ENCODE measurements around the gene ART5. TPM values are rescaled to one million over a fixed set of nuclear protein-coding genes. Genes with fewer than 3 reads are reported as not detected.
A peak's percentile ranks its signal among the peaks of the same experiment; 100 is the strongest.

ART5 gene
- total RNA-seq, 1 donor from 2014 or later: 3.2 TPM

DNA sequence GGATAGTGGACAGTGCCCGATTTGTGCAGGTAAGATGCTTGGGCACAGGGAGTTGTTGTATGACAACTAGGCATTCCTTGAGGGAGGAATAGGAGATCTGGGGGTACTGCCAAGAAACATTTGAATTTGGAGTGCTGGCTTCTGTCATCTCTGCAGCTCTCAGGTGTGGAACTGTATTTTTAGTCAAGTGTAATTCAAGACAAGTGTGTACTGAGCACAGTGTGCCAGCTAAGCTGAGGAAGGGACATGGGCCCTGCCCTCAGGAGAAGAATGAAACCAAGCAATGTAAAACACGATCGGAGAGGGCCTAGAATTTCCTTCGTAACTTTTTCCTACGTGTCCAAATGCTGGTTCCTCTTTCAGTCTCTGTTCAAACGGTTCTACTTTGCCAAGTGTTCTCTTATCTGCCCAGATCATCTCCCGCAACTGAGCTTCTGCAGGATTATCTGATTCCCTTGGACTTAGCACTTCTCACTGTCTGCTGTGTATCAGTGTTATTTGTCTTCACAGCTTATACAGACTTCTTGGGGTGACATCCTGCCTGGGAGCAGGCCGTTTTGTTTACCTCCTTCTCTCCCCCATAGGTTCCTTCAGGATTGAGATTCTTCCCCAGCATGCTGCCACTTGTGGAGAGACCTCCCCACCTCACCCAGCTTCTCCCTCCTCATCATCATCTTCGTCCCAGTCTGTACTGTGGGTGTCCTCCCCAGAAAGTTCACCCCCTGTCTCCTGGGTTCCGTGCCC lies 27.6 kb downstream of the ART5 start:
- DNase-seq (ENCODE audit: extremely low spot score in 2 of 2): no peak
- TF ChIP-seq, protein P1, sequence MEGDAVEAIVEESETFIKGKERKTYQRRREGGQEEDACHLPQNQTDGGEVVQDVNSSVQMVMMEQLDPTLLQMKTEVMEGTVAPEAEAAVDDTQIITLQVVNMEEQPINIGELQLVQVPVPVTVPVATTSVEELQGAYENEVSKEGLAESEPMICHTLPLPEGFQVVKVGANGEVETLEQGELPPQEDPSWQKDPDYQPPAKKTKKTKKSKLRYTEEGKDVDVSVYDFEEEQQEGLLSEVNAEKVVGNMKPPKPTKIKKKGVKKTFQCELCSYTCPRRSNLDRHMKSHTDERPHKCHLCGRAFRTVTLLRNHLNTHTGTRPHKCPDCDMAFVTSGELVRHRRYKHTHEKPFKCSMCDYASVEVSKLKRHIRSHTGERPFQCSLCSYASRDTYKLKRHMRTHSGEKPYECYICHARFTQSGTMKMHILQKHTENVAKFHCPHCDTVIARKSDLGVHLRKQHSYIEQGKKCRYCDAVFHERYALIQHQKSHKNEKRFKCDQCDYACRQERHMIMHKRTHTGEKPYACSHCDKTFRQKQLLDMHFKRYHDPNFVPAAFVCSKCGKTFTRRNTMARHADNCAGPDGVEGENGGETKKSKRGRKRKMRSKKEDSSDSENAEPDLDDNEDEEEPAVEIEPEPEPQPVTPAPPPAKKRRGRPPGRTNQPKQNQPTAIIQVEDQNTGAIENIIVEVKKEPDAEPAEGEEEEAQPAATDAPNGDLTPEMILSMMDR (IDR thresholded peaks at IDR 0.05): no peak
- no peak for TF ChIP-seq POLR2A (IDR thresholded peaks at IDR 0.05)

DNA sequence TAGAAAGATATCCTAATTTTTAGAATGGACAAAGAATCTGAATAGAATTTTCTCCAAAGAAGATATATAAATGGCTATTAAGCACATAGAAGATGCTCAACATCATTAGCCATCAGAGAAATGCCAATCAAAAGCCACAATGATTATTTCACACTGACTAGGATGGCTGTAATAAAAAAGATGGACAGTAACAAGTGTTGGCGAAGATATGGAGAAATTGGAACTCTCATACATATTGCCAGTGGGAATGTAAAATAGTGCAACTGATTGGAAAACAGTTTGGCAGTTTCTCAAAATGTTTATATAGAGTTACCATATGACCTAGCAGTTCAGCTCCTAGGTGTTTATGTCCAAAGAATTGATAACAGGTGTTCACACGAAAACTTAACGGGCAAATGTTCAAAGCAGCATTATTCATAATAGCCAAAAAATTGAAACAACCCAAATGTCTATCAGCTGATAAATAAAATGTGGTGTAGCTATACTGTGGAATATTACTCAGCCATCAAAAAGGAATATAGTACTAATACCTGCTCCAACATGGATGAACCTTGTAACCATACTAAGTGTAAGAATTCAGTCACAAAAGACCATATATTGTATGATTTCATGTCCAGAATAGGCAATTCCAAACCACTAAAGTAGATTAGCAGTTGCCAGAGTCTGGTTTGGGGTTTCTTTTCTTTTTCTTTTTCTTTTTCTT lies 29.7 kb downstream of the ART5 start:
- Histone ChIP-seq H3K9me3 (no peaks in the 10 kb centered on the region), H3K4me3 (no peak overlapping the region), H3K27ac (no peak overlapping the region), H3K4me1 (no peaks in the 10 kb centered on the region), H3K27me3 (no peaks in the 10 kb centered on the region), H3K36me3 (no peaks in the 10 kb centered on the region)
- DNase-seq (ENCODE audit: extremely low spot score in 2 of 2): no peak
- TF ChIP-seq POLR2A (IDR thresholded peaks at IDR 0.05): no peak
- no peak for TF ChIP-seq POLR2AphosphoS5 (IDR thresholded peaks at IDR 0.05; ENCODE audit: insufficient read depth in 1 of 2, low read depth in 1 of 2)
- TF ChIP-seq, protein P1 (IDR thresholded peaks at IDR 0.05): no peak
- intact Hi-C loops (cut with DNase I): no loop called here

More for the DNA sequence above, 27.6 kb downstream of the ART5 start:
- Histone ChIP-seq H3K27me3 (no peaks in the 10 kb centered on the region), H3K9me3 (no peaks in the 10 kb centered on the region), H3K4me3 (no peak overlapping the region), H3K36me3 (no peaks in the 10 kb centered on the region), H3K27ac (no peak overlapping the region), H3K4me1 (no peaks in the 10 kb centered on the region)
- intact Hi-C loops (cut with DNase I): no loop called here

DNA sequence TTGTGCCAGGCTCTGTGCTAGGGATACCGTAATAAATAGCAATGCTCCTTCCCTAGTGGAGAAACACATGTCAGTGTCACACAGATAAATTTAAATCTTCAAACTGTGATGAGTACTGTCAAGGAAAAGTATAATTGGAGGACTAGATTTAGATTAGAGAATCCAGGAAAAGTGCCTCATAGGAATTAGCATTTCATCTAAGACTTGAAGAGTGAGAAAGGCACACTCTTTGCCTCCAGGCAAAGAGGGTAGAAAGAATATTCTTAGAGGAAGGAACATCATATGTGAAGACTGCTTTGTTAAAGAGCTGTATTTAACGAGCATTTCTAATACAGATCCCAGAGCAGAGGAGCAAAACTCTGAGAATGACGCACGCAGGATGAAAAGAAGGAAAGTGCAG lies 30.9 kb downstream of the ART5 start:
- no peak overlapping the region for H3K27ac ChIP-seq
- H3K36me3 ChIP-seq: no peaks in the 10 kb centered on the region
- H3K9me3 ChIP-seq: no peaks in the 10 kb centered on the region
- DNase-seq (ENCODE audit: extremely low spot score in 2 of 2): no peak
- no peak for TF ChIP-seq POLR2AphosphoS5 (IDR thresholded peaks at IDR 0.05; ENCODE audit: insufficient read depth in 1 of 2, low read depth in 1 of 2)
- TF ChIP-seq POLR2A (IDR thresholded peaks at IDR 0.05): no peak
- TF ChIP-seq, protein P1 (IDR thresholded peaks at IDR 0.05): no peak
- H3K27me3 ChIP-seq: no peaks in the 10 kb centered on the region
- intact Hi-C loops (cut with DNase I): no loop called here
- no peaks in the 10 kb centered on the region for H3K4me1 ChIP-seq
- H3K4me3 ChIP-seq: no peak overlapping the region

DNA sequence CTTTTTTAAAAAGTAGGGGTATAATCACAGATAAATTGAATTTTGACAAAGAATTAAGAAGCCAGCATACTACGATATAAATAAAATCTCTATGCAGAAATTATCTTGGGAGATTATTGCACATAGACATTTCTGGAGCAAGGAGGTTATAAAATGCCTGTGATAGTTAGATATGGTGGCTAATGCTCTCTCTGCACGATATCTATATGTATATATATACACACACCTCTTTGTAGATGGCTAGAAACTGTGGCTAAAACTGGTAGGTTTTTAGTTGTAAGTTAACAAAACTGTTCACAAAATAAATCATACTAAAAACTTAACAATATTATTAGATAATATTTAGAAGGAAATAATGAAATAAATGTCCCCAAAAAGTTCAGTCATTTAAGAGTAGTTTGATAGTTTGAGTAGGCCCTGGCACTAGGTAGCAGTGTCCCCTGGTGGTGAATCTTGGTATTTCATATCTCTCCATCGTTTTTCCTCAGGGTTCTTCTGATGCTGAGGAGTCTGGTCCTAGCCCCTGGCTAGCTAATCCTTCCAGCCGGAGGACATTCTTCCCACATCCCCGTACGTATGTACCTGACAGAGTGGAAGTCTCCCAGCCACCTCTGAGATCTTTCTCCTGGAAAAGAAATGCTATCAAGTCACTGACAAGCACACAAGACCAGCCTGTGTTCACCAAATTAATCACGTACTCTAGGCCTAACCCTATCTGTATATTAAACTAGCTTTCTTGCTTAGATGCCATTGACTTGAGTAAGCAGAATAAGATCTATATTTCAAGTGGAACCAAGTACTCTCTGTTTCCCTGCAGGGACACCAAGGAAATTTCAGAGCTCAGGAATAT lies 32.2 kb downstream of the ART5 start:
- intact Hi-C loops (cut with DNase I): no loop called here
- Histone ChIP-seq H3K36me3 (no peaks in the 10 kb centered on the region), H3K27me3 (no peaks in the 10 kb centered on the region), H3K27ac (no peak overlapping the region), H3K4me1 (no peaks in the 10 kb centered on the region), H3K4me3 (no peak overlapping the region), H3K9me3 (no peaks in the 10 kb centered on the region)
- no peak for DNase-seq (ENCODE audit: extremely low spot score in 2 of 2)
- TF ChIP-seq, protein P1 (IDR thresholded peaks at IDR 0.05): peak; percentile 64 to 74 (median 70)
- TF ChIP-seq POLR2A (IDR thresholded peaks at IDR 0.05): no peak

Data from vagina (tissue), 2 donors.